Esophagus squamous epithelium (tissue), 4 donors: ENCODE measurements around the gene MDFI.

Experiments used
- POLR2A ChIP-seq, 4 donors: fragments of 450-650 bp; IDR thresholded peaks; one replicate each; pipeline ENCODE4 v1.6.1; 2017; ENCODE audit warnings: antibody characterized with exemption in 4 of 4, mild to moderate bottlenecking in 4 of 4, moderate library complexity in 3 of 4
- TF ChIP-seq, protein P1 (sequence below), 6 experiments: fragments of 450-650 bp in 4 of 6; fragments of 200-600 bp in 2 of 6; sonication (generic) in 2 of 6; IDR thresholded peaks; one replicate each; pipeline ENCODE4 v1.5.1; 2016 to 2019; ENCODE audit warnings: antibody characterized with exemption in 6 of 6, mild to moderate bottlenecking in 4 of 6, moderate library complexity in 4 of 6

DNA sequence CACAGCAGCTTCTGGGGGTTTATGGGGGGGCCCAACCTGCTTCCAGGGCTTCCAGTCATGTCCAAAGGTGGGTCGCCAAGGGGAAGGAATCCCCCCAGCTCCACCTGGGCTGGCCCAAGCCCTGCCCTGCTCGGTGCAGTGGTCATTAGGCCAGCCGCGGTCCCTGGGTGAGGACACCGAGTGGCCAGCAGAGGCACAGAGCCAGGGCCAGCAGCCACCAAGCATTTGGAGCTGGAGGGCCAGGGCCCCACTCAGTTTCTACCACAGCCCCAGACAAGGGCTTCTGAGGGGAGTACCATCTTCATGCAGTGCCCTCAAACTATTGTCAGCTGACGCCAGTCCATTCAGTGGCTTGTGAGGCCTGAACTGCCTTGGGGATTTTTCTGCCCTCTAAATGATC, 57.6 kb downstream of the MDFI start:
- no peak for TF ChIP-seq POLR2A (IDR thresholded peaks at IDR 0.05)
- TF ChIP-seq, protein P1, sequence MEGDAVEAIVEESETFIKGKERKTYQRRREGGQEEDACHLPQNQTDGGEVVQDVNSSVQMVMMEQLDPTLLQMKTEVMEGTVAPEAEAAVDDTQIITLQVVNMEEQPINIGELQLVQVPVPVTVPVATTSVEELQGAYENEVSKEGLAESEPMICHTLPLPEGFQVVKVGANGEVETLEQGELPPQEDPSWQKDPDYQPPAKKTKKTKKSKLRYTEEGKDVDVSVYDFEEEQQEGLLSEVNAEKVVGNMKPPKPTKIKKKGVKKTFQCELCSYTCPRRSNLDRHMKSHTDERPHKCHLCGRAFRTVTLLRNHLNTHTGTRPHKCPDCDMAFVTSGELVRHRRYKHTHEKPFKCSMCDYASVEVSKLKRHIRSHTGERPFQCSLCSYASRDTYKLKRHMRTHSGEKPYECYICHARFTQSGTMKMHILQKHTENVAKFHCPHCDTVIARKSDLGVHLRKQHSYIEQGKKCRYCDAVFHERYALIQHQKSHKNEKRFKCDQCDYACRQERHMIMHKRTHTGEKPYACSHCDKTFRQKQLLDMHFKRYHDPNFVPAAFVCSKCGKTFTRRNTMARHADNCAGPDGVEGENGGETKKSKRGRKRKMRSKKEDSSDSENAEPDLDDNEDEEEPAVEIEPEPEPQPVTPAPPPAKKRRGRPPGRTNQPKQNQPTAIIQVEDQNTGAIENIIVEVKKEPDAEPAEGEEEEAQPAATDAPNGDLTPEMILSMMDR (IDR thresholded peaks at IDR 0.05), result no peak
